NCI-H2196 treated with DMSO at 0.1 percent for 48 hours (cell line): Measurements from ENCODE around the gene YPEL3.
A peak's percentile ranks its signal among the peaks of the same experiment; 100 is the strongest.

Source experiments
- DNase-seq: peaks from one replicate; lab custom pipeline; 2025; ENCODE audit not compliant: unreplicated experiment; lab: John Stamatoyannopoulos, UW

The YPEL3 gene

DNA sequence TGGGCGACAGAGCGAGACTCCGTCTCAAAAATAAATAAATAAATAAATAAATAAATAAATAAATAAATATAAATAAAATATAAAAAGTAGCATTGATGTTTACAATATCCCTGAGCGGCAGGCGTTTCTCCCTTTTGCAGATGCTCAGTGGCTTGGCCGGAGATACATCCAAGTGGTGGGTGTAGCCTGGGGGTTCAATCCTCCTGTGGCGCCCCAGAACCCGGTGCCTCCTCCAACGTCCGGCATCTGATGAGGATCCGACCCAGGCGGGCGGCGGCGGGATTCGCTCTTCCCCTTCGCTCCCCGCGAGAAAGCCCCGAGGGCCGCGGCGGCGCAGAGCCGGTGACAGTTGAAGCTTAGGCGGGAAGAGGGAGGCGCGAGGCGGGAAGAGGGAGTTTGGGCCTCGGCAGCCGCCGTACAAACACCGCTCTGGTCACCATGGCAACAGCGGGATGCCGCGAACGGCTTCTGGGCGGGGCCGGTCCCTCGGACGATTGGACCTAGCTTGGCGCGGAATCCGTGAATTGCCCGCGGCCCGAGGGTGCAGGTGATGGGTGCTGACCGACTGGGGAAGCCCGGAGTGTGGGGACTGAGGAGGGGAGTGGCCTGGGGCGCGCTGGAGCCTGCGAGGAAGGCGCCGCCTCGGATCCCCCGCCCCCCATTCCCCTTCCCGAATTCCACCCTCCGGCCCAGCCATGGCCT is 43.2 kb downstream of the YPEL3 start:
- peak; percentile 93 for DNase-seq

DNA sequence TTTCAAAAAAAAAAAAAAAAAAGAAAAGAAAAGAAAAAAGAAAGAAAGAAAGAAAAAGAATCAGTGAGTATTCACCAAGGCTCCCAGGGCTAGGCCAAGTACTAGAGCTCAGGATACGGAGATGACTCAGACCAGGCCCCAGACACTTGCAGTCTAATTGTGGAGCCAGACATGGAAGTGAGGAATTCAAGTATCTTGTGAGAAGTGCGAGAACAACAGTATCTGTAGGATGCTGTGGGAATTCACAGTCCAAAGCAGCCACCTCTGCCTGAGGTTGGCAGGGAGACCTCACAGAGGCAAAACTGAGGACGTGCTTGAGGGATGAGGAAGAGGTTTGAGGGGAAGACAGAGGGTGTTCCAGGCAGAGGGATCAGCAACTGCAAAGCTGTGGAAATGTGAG is 44.5 kb downstream of the YPEL3 start:
- no peak for DNase-seq

DNA sequence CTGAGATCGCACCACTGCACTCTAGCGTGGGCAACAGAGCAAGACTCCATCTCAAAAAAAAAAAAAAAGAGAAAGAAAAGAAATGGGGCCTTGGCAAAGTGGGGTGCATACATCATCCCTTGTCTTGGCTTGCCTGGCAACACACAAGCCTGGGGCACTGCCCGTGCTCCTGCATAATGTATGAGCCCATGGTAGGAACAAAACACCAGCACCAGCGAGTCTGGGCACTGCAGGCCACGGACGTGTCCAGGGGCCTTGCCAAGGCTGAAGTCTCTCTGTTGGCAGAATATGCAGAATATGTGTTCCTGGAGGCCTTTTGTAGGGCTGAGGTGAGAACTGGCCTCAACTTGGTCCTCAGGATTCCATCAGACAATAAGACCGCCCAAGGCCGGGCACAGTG is 46.1 kb downstream of the YPEL3 start:
- no peak for DNase-seq

DNA sequence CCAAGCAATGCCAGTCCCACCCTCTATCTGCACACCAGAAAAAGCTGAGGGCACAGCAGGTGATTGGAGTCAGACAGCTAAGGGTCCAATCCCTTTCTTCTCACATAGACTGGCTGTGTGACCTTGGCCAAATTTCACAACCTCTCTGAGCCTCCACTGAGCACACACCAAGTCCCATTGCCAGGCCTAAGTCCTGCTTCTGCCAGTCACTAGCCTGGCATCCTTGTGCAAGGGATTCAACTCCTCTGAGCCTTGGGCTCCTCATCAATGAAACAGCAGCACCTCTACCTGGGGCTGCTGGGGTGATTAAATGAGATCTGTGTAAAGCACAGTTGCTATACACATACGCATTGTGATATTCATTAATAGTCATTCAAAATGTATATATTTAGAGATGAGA is 49.4 kb downstream of the YPEL3 start:
- DNase-seq: no peak

DNA sequence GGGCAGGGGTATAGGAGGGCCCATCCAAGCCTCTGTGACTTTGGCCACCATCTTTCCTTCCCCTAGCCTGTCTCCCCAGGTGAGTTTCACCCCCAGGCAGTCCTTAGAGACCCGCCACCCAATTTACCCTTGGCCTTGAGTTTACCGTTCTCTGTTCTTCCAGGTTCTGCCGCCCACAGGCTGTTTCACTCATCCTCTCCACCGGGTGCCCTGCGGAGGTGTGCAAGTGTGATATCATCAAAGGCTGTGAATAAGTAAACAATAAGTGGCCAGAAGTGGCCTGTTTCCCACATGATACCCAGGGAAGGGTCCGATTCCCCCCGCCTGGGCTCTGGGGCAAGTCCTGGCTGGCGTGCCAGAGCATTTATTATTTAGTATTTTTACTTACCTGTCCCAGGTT is 49.8 kb downstream of the YPEL3 start:
- no peak for DNase-seq
